AG04449 (cell line): ENCODE data around the gene HIBCH.

Experiments used
- CTCF ChIA-PET: fragments of 350-600 bp; formaldehyde crosslinking; extraction: SDS; loops from one replicate; lab custom pipeline; 2021; ENCODE audit warnings: antibody characterized with exemption; lab: Yijun Ruan, JAX
- POLR2A ChIA-PET: fragments of 400-600, 350-600 bp; formaldehyde crosslinking; extraction: SDS; loops from one replicate; lab custom pipeline; 2020; ENCODE audit warnings: antibody characterized with exemption, inconsistent platforms; lab: Yijun Ruan, JAX
- DNase-seq: peaks from one replicate; pipeline ENCODE4 v3.0.0-alpha.2; 2010; ENCODE audit warnings: low read depth, low spot score
- H3K4me3 ChIP-seq: 2 replicates; pipeline ENCODE4 v1.5.1; 2011; ENCODE audit warnings: low read depth, mild to moderate bottlenecking, control low read depth, low read length
- TF ChIP-seq, protein P1 (sequence below): IDR thresholded peaks from one replicate; pipeline ENCODE4 v1.5.1; 2011; ENCODE audit warnings: mild to moderate bottlenecking, moderate library complexity, low read length, control low read depth, inconsistent platforms; ENCODE audit not compliant: insufficient read depth; ENCODE audit errors: missing control alignments

Gene HIBCH

DNA sequence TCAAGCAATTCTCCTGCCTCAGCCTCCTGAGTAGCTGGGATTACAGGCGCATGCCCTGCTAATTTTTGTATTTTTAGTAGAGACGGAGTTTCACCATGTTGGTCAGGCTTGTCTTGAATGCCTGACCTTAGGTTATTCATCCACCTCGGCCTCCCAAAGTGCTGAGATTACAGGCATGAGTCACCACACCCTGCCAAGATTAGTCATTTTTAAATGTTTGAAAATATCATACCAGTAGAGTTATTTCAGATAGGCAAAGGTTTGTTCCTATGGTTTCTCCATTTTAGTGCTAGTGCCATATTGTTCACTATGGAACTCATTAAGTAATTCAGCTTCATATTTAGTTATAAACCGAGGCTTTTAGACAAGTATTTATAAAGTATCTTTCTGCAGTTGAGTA, 52.3 kb downstream of the HIBCH start:
- no peak for DNase-seq
- H3K4me3 ChIP-seq = no peak overlapping the region
- CTCF ChIA-PET = interaction anchor here (3.1 kb wide), 1 partner anchor 10 kb away, joined by 17 read pairs; no protein-coding TSS in a partner anchor
- POLR2A ChIA-PET = interaction anchor here (0.6 kb wide), 1 partner anchor 1106 kb away, joined by 3 read pairs; no protein-coding TSS in a partner anchor
- TF ChIP-seq, protein P1, sequence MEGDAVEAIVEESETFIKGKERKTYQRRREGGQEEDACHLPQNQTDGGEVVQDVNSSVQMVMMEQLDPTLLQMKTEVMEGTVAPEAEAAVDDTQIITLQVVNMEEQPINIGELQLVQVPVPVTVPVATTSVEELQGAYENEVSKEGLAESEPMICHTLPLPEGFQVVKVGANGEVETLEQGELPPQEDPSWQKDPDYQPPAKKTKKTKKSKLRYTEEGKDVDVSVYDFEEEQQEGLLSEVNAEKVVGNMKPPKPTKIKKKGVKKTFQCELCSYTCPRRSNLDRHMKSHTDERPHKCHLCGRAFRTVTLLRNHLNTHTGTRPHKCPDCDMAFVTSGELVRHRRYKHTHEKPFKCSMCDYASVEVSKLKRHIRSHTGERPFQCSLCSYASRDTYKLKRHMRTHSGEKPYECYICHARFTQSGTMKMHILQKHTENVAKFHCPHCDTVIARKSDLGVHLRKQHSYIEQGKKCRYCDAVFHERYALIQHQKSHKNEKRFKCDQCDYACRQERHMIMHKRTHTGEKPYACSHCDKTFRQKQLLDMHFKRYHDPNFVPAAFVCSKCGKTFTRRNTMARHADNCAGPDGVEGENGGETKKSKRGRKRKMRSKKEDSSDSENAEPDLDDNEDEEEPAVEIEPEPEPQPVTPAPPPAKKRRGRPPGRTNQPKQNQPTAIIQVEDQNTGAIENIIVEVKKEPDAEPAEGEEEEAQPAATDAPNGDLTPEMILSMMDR = no peak

DNA sequence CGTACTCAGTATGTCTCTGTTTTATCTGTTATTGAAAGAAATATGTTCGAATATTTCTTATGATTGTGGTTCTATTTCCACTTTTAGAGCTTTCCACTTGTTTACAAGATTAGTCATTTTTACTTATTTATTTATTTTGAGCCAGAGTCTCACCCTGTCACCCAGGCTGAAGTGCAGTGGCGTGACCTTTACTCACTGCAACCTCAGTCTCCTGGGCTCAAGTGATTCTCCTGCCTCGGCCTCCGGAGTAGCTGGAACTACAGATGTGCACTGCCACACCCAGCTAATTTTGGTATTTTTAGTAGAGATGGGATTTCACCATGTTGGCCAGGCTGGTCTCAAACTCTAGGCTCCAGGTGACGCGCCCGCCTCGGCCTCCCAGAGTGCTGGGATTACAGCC, 53.3 kb downstream of the HIBCH start:
- H3K4me3 ChIP-seq = no peak overlapping the region
- ChIA-PET CTCF (interaction anchor here (3.1 kb wide), 1 partner anchor 11 kb away, joined by 17 read pairs; no protein-coding TSS in a partner anchor), POLR2A (no interaction called here)
- DNase-seq = no peak
- TF ChIP-seq, protein P1 = no peak

DNA sequence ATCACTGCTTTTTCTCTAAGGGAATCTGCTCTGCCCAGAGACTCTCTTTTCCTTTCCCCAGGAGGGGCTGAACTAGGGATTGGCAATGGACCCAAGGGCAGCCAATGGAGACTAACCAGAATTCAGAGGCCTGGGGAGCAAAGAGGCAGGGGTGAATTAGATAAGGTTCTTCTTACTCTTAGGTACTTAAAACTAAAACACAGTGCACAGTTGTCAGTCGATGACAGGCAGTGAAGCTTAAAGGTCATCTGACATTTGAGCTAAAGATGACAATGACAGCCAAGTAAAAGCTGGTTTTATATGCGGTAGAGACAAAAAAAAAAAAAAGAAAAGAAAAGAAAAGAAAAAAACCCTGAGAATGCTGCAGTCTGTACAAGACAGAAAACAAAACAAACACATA, 57.8 kb downstream of the HIBCH start:
- no peak overlapping the region for H3K4me3 ChIP-seq
- TF ChIP-seq, protein P1 = no peak
- no peak for DNase-seq
- ChIA-PET POLR2A (no interaction called here), CTCF (interaction anchor here (1.2 kb wide), 1 partner anchor 463 kb away, joined by 4 read pairs; no protein-coding TSS in a partner anchor)

GRCh38 chr2:190256087-190256486, 63.5 kb downstream of the HIBCH start:
- CTCF ChIA-PET = interaction anchor here (0.6 kb wide), 1 partner anchor 523 kb away, joined by 3 read pairs; no protein-coding TSS in a partner anchor

GRCh38 chr2:190255676-190256075, 64.0 kb downstream of the HIBCH start:
- TF ChIP-seq, protein P1 = no peak

More at GRCh38 chr2:190256087-190256486, 63.5 kb downstream of the HIBCH start:
- no peak for DNase-seq
- POLR2A ChIA-PET = no interaction called here
- TF ChIP-seq, protein P1 = no peak
- H3K4me3 ChIP-seq = no peak overlapping the region

DNA sequence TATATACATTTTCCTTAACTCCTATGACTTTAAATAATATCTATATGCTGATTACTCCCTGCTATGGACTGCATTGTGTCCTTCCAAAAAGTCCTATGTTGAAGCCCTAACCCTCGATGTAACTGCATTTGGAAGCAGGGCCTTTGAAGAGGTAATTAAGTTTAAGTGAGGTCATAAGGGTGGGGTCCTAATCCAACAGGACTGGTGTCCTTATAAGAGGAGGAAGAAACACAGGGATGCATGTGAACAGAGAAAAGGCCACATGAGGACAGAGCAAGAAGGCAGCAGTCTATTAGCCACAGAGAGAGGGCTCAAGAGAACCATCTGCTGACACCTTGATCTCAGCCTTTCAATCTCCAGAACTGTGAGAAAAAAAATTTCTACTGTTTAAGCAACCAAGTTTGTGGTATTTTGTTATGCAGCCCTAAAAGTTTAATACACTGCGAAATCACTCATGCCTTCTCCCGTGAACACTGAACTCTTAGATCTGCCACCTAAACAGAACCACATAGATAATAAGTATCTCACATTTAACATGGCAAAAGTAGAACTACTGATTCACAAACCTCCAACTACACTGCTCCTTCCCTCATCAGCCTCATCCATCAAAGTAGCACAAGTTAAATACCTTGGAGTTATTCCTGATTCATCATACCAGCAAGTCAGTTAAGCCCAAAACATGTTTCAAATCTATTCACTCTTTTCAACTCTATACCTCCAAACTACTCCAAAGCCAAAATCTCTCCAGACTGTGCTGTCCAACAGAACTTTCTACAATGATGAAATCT, 65.4 kb downstream of the HIBCH start:
- TF ChIP-seq, protein P1 = no peak
- CTCF ChIA-PET = interaction anchor here (1.4 kb wide), 1 partner anchor 23 kb away, joined by 7 read pairs; no protein-coding TSS in a partner anchor
- POLR2A ChIA-PET = no interaction called here
- no peak overlapping the region for H3K4me3 ChIP-seq
- no peak for DNase-seq

More at GRCh38 chr2:190255676-190256075, 64.0 kb downstream of the HIBCH start:
- ChIA-PET CTCF (interaction anchor here (1.4 kb wide), 1 partner anchor 22 kb away, joined by 7 read pairs; no protein-coding TSS in a partner anchor), POLR2A (no interaction called here)
- no peak for DNase-seq
- no peak overlapping the region for H3K4me3 ChIP-seq
